Gastrocnemius medialis (tissue), 4 donors: ENCODE data around the gene NAV2.

Experiments used
- POLR2A ChIP-seq, 2 donors: fragments of 450-650 bp; IDR thresholded peaks; one replicate each; pipeline ENCODE4 v1.6.1; 2017; ENCODE audit warnings: antibody characterized with exemption in 2 of 2, mild to moderate bottlenecking in 2 of 2, moderate library complexity in 2 of 2
- TF ChIP-seq, protein P1 (sequence below), 5 experiments: fragments of 450-650 bp in 3 of 5; fragments of 200-600 bp in 2 of 5; sonication (generic) in 2 of 5; IDR thresholded peaks in 4 of 5; conservative IDR thresholded peaks in 1 of 5; 1 replicate in 4 of 5; 2 replicates in 1 of 5; pipeline ENCODE4 v1.5.1; 2016 to 2019; ENCODE audit warnings: antibody characterized with exemption in 5 of 5, mild to moderate bottlenecking in 3 of 5, moderate library complexity in 3 of 5

DNA sequence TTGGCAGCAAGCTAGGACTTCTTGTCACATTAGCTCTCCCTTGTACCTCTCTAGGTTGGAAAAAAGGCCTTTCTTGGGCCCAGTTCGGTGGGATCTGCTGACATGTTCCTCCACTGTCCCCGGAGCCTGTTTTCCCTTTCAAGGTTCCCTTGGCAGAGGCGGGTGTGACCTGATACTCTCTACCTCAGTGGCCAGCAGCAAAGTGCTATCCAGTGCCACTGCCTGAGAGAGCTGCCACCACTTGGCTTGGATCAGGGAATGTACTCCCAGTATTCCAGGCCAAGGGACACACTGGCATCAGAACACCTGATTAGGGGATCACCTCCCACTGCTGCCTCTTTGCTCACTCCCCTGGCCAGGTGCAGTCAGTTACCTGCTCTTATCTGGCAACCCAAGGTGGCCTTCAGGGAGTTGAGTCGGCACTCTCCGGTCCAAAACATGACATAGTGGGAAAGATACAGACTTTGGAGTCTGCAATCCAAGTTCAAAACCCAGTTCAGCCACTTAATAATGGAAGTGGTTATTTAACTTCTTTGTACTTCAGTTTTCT is 17.8 kb upstream of the NAV2 start:
- TF ChIP-seq, protein P1, sequence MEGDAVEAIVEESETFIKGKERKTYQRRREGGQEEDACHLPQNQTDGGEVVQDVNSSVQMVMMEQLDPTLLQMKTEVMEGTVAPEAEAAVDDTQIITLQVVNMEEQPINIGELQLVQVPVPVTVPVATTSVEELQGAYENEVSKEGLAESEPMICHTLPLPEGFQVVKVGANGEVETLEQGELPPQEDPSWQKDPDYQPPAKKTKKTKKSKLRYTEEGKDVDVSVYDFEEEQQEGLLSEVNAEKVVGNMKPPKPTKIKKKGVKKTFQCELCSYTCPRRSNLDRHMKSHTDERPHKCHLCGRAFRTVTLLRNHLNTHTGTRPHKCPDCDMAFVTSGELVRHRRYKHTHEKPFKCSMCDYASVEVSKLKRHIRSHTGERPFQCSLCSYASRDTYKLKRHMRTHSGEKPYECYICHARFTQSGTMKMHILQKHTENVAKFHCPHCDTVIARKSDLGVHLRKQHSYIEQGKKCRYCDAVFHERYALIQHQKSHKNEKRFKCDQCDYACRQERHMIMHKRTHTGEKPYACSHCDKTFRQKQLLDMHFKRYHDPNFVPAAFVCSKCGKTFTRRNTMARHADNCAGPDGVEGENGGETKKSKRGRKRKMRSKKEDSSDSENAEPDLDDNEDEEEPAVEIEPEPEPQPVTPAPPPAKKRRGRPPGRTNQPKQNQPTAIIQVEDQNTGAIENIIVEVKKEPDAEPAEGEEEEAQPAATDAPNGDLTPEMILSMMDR (IDR thresholded peaks at IDR 0.05 in 4 of 5, conservative IDR thresholded peaks at IDR 0.05 in 1 of 5) = no peak
- TF ChIP-seq POLR2A (IDR thresholded peaks at IDR 0.05) = no peak
